Pancreas (tissue), 10 donors: Measurements from ENCODE around the gene ZCCHC14. TPM values are rescaled to one million over a fixed set of nuclear protein-coding genes. Genes with fewer than 3 reads are reported as not detected.
"Not testable (repeated sequence)": the region's sequence is repeated elsewhere in the genome, so short reads cannot be mapped to it uniquely, and the experiment has no call there.

ENCODE experiments used
- ATAC-seq, 4 donors: fragments of 200-7000 bp; cut with Tn5 transposase; one replicate each; pipeline versions ENCODE4 v1.8.0 to v1.9.1; 2020; ENCODE audit warnings: mild to moderate bottlenecking in 4 of 4, moderate library complexity in 4 of 4
- DNase-seq, 6 donors: peaks; one replicate each; pipeline ENCODE4 v3.0.0-alpha.2; 2020
- FAIRE-seq: peaks from 2 replicates; lab custom pipeline; 2012; peaks lifted over from hg19 to GRCh38; lab: Jason Lieb, UNC
- H3K27ac ChIP-seq, 4 donors: fragments of 200-600 bp; sonication (generic); 1 replicate in 3 of 4; 2 replicates in 1 of 4; pipeline versions ENCODE4 v1.5.0 to v1.8.0; 2020
- H3K27me3 ChIP-seq, 4 donors: fragments of 200-600 bp; one replicate each; pipeline ENCODE4 v1.8.0; 2021
- H3K36me3 ChIP-seq, 3 donors: fragments of 200-600 bp; sonication (generic) in 1 of 3; one replicate each; pipeline versions ENCODE4 v1.5.0 to v1.8.0; 2020 to 2021
- H3K4me1 ChIP-seq, 3 donors: fragments of 200-600 bp; one replicate each; pipeline ENCODE4 v1.8.0; 2021
- H3K4me3 ChIP-seq, 4 donors: fragments of 200-600 bp; sonication (generic) in 2 of 4; one replicate each; pipeline versions ENCODE4 v1.5.0 to v1.8.0; 2020 to 2021
- H3K9me3 ChIP-seq, 4 donors: fragments of 200-600 bp; one replicate each; pipeline ENCODE4 v1.8.0; 2021
- CTCF ChIP-seq, 4 donors: fragments of 200-600 bp; sonication (generic) in 3 of 4; IDR thresholded peaks; one replicate each; pipeline versions ENCODE4 v1.5.0 to v1.8.0; 2021; ENCODE audit warnings: antibody characterized with exemption in 4 of 4
- WGBS, 2 donors: extraction: QIAGEN DNeasy Blood & Tissue Kit; methylation state at CpG; one replicate each; pipeline ENCODE4 v1.1.7; 2013; 5-methylcytosine and 5-hydroxymethylcytosine counted together
- intact Hi-C, 3 donors: fragments of 100-400 bp; cut with DNase I; formaldehyde crosslinking; loops; one replicate each; pipeline versions ENCODE4 v1.11.1 to v1.14.2; 2022
- polyA plus RNA-seq, 2 donors: library from polyadenylated mRNA; stranded (reverse); fragments of 200-250 nt; gene quantifications; one replicate each; pipeline ENCODE4 v1.2.3, GENCODE V29; 2013
- total RNA-seq, 6 donors: library from RNA; stranded (reverse); fragmentation: NEBNext Ultra II Directional in 4 of 6; extraction: Animal tissue kit (Norgen Biotek cat#: 25700) in 4 of 6; gene quantifications; one replicate each; pipeline versions ENCODE4 v1.2.1 to v1.2.4, GENCODE V29; 2021 to 2023
- donor health status: healthy with polysubstance abuse.
- donor health status: DM: no; HTN: no; CAD: no; lungs with moderate emphysema.
- donor health status: DM: no; HTN: no; CAD: no.
- donor health status: control.
- donor health status: control.
- donor health status: Bipolar disorder and iron deficiency.
- donor health status: DM: yes; HTN: yes; CAD: no.
- donor health status: DM: no; HTN: no; CAD: no.
- donor health status: DM: no; HTN: no; CAD: no.
- donor health status: DM: yes; HTN: yes; CAD: no.

ZCCHC14 gene
- total and polyA plus RNA-seq, 8 donors, result 10.7 to 20.0 (median 12.8) TPM

DNA sequence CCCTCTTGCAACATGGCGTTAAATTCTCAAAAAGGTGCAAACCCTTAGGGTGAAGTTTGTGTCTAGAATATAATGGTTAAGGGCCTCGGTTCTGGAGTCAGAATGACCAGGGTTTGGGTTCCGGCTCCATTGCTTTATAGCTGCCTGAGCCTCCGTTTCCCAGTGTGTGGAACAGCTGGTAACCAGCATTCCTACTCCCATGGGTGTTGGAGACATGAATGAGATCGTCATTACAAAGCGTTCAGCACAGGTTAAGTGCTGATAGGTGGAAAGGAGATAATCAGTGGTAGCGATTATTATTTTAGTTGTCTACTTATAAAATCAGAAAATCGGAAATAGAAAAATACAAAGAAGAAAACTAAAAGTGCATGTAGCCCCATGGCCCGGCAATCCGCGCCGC is 23.5 kb upstream of the ZCCHC14 start:
- FAIRE-seq (no peak), ATAC-seq (no peak), DNase-seq (no peak)
- no peak for TF ChIP-seq CTCF (IDR thresholded peaks at IDR 0.05)
- Histone ChIP-seq H3K27ac (no peak overlapping the region), H3K9me3 (no peaks in the 10 kb centered on the region), H3K4me3 (no peak overlapping the region), H3K27me3 (no peaks in the 10 kb centered on the region), H3K4me1 (no peaks in the 10 kb centered on the region), H3K36me3 (no peaks in the 10 kb centered on the region)
- WGBS, 2 donors, result 70 to 72% methylated on average over 12 of the region's 12 CpGs
- intact Hi-C loops, result no loop called here

- Histone ChIP-seq H3K36me3 (no peaks in the 10 kb centered on the region), H3K4me1 (no peaks in the 10 kb centered on the region), H3K27me3 (no peaks in the 10 kb centered on the region), H3K27ac (no peak overlapping the region), H3K4me3 (no peak overlapping the region), H3K9me3 (no peaks in the 10 kb centered on the region)
- WGBS, 2 donors, result 78 to 86% methylated on average over 19 of the region's 19 CpGs
- no peak for FAIRE-seq
- no peak for ATAC-seq
- no peak for TF ChIP-seq CTCF (IDR thresholded peaks at IDR 0.05)
- intact Hi-C loops, result no loop called here
- no peak for DNase-seq
These were observed 22.9 kb upstream of the ZCCHC14 start for GRCh38 chr16:87515475-87516330.

DNA sequence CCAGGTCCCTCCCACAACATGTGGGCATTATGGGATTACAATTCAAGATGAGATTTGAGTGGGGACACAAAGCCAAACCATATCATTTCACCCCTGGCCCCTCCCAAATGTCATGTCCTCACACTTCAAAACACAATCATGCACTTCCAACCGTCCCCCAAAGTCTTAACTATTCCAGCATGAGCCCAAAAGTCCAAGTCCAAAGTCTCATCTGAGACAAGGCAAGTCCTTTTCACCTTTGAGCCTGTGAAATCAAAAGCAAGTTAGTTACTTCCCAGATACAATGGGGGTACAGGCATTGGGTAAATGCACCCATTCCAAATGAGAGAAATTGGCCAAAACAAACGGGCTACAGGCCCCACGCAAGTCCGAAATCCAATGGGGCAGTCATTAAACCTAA is 17.0 kb upstream of the ZCCHC14 start:
- H3K4me1 ChIP-seq, H3K27me3 ChIP-seq, FAIRE-seq, intact Hi-C loops, H3K36me3 ChIP-seq, H3K9me3 ChIP-seq, DNase-seq, H3K27ac ChIP-seq, H3K4me3 ChIP-seq, ATAC-seq: not testable (repeated sequence)
- 91% methylated on average over 4 of the region's 4 CpGs for WGBS, 2 donors

GRCh38 chr16:87507351-87508069 is 14.7 kb upstream of the ZCCHC14 start:
- H3K4me3 ChIP-seq, result no peak overlapping the region
- no peak for TF ChIP-seq CTCF (IDR thresholded peaks at IDR 0.05)
- no peak overlapping the region for H3K27ac ChIP-seq
- no peaks in the 10 kb centered on the region for H3K27me3 ChIP-seq
- H3K36me3 ChIP-seq, result no peaks in the 10 kb centered on the region
- H3K9me3 ChIP-seq, result no peaks in the 10 kb centered on the region
- intact Hi-C loops, result no loop called here
- WGBS, 2 donors, result 54 to 59% methylated on average over 25 of the region's 25 CpGs
- DNase-seq, result no peak
- FAIRE-seq, result no peak
- peak in 3 of 4 donors; percentile 31 to 51 (median 37) for ATAC-seq
- no peaks in the 10 kb centered on the region for H3K4me1 ChIP-seq

- ATAC-seq (peak; percentile 59 to 96 (median 86)), FAIRE-seq (no peak), DNase-seq (peak in 2 of 6 donors; percentile 52 to 54)
- 74 to 76% methylated on average over 13 of the region's 13 CpGs for WGBS, 2 donors
- no peaks in the 10 kb centered on the region for H3K27me3 ChIP-seq
- no peaks in the 10 kb centered on the region for H3K9me3 ChIP-seq
- TF ChIP-seq CTCF (IDR thresholded peaks at IDR 0.05), result no peak
- no peaks in the 10 kb centered on the region for H3K36me3 ChIP-seq
- intact Hi-C loops, result no loop called here
- no peak overlapping the region for H3K4me3 ChIP-seq
- no peaks in the 10 kb centered on the region for H3K4me1 ChIP-seq
- H3K27ac ChIP-seq, result no peak overlapping the region
These were observed 13.9 kb upstream of the ZCCHC14 start for GRCh38 chr16:87506423-87507350.
